OCI-LY3 (cell line): ENCODE data around the gene MPL.

Experiments used
- CTCF ChIP-seq: fragments of 200-600, 300-600 bp; sonication (generic); IDR thresholded peaks from 2 replicates; pipeline ENCODE4 v1.5.1; 2014; ENCODE audit warnings: antibody characterized with exemption, low read length, low read depth
- EZH2phosphoT487 ChIP-seq: fragments of 200-600 bp; shearing (Covaris generic); IDR thresholded peaks from 2 replicates; pipeline ENCODE4 v1.6.1; 2018; ENCODE audit warnings: antibody characterized with exemption, mixed run types, low read depth

- no peak for TF ChIP-seq CTCF
- TF ChIP-seq EZH2phosphoT487, result no peak
Measured at GRCh38 chr1:43298055-43298454, 39.6 kb upstream of the MPL start.
